ENCODE measurements around the gene STON2. TPM values are rescaled to one million over a fixed set of nuclear protein-coding genes. Genes with fewer than 3 reads are reported as not detected.

STON2 gene
- total RNA-seq, 3 donors from 2014 or later (not counting 1 experiment from before 2014, with no cell fraction given) = 1.7 to 4.8 (median 3.8) TPM

DNA sequence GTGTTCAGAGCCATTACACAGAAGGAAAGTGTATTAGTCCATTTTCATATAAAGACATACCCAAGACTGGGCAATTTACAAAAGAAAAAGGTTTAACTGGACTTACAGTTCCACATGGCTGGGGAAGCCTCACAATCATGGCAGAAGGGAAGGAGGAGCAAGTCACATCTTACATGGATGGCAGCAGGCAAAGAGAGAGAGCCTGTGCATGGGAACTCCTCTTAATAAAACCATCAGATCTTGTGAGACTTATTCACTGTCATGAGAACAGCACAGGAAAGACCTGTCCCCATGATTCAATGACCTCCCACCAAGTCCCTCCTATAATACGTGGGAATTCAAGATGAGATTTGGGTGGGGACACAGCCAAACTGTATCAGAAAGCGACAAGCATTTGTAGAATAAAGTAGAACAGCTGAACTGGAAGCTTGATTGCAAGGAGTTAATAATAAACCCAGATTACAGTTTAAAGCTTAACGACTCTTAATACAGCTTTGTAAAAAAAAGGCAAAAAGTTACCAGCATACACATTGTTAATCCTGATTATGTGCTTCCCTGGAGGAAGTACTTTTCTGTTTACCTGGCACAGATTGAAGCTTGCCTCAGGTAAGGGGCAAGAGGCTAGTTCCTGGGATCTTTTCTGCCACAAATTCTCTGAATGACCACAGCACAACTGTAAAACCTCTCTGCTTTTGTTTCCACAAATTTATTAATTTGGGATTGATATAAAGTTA is 18.1 kb upstream of the STON2 start:
- ATAC-seq = no peak
- H3K27ac Mint-ChIP-seq = no peak overlapping the region
- no peak for DNase-seq
- peaks cover 0 to 5% of the 10 kb centered on the region in 2 donors for H3K4me1 Mint-ChIP-seq
- Histone ChIP-seq H3K27me3 (ENCODE audit: control insufficient read depth, insufficient read depth, low read length) (no peaks in the 10 kb centered on the region), H3K4me1 (ENCODE audit: control insufficient read depth, insufficient read depth, low read length) (peaks cover 6% of the 10 kb centered on the region), H3K4me3 (ENCODE audit: low read length) (no peak overlapping the region), H3K36me3 (ENCODE audit: control insufficient read depth, insufficient read depth, low read length) (no peaks in the 10 kb centered on the region), H3K9me3 (ENCODE audit: control insufficient read depth, insufficient read depth, low read length) (no peaks in the 10 kb centered on the region), H3K27ac (ENCODE audit: low read length) (no peak overlapping the region)
- TF ChIP-seq, protein P1, sequence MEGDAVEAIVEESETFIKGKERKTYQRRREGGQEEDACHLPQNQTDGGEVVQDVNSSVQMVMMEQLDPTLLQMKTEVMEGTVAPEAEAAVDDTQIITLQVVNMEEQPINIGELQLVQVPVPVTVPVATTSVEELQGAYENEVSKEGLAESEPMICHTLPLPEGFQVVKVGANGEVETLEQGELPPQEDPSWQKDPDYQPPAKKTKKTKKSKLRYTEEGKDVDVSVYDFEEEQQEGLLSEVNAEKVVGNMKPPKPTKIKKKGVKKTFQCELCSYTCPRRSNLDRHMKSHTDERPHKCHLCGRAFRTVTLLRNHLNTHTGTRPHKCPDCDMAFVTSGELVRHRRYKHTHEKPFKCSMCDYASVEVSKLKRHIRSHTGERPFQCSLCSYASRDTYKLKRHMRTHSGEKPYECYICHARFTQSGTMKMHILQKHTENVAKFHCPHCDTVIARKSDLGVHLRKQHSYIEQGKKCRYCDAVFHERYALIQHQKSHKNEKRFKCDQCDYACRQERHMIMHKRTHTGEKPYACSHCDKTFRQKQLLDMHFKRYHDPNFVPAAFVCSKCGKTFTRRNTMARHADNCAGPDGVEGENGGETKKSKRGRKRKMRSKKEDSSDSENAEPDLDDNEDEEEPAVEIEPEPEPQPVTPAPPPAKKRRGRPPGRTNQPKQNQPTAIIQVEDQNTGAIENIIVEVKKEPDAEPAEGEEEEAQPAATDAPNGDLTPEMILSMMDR (IDR thresholded peaks at IDR 0.05) = no peak
- no peaks in the 10 kb centered on the region for H3K36me3 Mint-ChIP-seq
- intact Hi-C loops (cut with micrococcal nuclease) = no loop called here
- peaks cover 5 to 6% of the 10 kb centered on the region in 2 donors for H3K27me3 Mint-ChIP-seq (ENCODE audit: low read depth in 2 of 2)
- peaks cover 0 to 2% of the 10 kb centered on the region in 2 donors for H3K9me3 Mint-ChIP-seq
- H3K4me3 Mint-ChIP-seq = no peak overlapping the region
- WGBS (ENCODE audit: insufficient coverage) = 82% methylated on average over 2 of the region's 3 CpGs

GRCh38 chr14:81416981-81417380 is 16.9 kb upstream of the STON2 start:
- no peak overlapping the region for H3K4me3 ChIP-seq (ENCODE audit: low read length)

DNA sequence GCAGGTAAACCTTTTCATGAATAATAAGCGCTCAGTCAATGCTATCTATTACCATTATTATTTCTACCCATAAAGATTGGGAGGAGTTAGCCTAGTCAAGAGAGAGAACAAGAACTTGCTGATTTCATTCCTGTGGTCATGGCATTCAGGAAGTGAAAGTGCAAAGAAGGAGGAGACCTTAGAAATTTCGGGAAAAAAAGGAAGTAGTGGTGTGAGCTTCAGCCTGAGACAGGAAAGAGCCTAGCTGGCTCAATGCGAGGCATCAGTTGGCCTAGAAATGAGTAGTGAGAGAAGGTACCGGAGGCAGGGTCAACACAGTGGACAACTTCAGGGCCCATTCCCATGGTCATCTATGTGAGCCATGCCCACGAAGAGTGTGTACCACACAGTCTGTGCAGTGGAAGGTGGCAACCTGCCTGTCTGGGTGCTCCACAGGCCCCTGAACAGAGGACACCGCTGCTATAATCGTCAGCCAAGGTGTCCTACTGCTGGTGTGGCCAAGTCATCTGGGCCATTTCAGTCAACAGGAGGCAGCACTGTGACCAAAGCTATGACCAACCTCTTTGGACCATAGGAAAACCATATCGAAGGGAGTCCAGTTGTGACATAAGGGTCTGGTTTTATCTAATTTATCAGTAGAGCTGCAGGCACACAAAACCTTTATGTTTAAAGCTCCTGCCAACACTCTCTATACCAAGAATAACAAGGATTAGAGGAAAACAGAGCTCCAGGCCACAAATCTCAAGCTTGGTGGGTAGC is 16.2 kb upstream of the STON2 start:
- peaks cover 0 to 5% of the 10 kb centered on the region in 2 donors for H3K4me1 Mint-ChIP-seq
- H3K27me3 Mint-ChIP-seq (ENCODE audit: low read depth in 2 of 2) = peaks cover 5 to 6% of the 10 kb centered on the region in 2 donors
- H3K36me3 Mint-ChIP-seq = no peaks in the 10 kb centered on the region
- 47% methylated on average over 7 of the region's 8 CpGs for WGBS (ENCODE audit: insufficient coverage)
- Histone ChIP-seq H3K27ac (ENCODE audit: low read length) (no peak overlapping the region), H3K4me3 (ENCODE audit: low read length) (no peak overlapping the region), H3K9me3 (ENCODE audit: control insufficient read depth, insufficient read depth, low read length) (no peaks in the 10 kb centered on the region), H3K36me3 (ENCODE audit: control insufficient read depth, insufficient read depth, low read length) (no peaks in the 10 kb centered on the region), H3K27me3 (ENCODE audit: control insufficient read depth, insufficient read depth, low read length) (no peaks in the 10 kb centered on the region), H3K4me1 (ENCODE audit: control insufficient read depth, insufficient read depth, low read length) (peaks cover 6% of the 10 kb centered on the region)
- no peak overlapping the region for H3K4me3 Mint-ChIP-seq
- intact Hi-C loops (cut with micrococcal nuclease) = no loop called here
- TF ChIP-seq, protein P1 (IDR thresholded peaks at IDR 0.05) = no peak
- DNase-seq = peak in 1 of 2 donors; percentile 10
- H3K27ac Mint-ChIP-seq = no peak overlapping the region
- ATAC-seq = no peak
- H3K9me3 Mint-ChIP-seq = peaks cover 0 to 5% of the 10 kb centered on the region in 2 donors

More at GRCh38 chr14:81416981-81417380, 16.9 kb upstream of the STON2 start:
- Mint-ChIP-seq H3K4me3 (no peak overlapping the region), H3K9me3 (peaks cover 0 to 2% of the 10 kb centered on the region in 2 donors), H3K36me3 (no peaks in the 10 kb centered on the region), H3K27me3 (ENCODE audit: low read depth in 2 of 2) (peaks cover 5 to 6% of the 10 kb centered on the region in 2 donors), H3K27ac (no peak overlapping the region), H3K4me1 (peaks cover 0 to 5% of the 10 kb centered on the region in 2 donors)
- DNase-seq (no peak), ATAC-seq (no peak)
- Histone ChIP-seq H3K4me1 (ENCODE audit: control insufficient read depth, insufficient read depth, low read length) (peaks cover 6% of the 10 kb centered on the region), H3K36me3 (ENCODE audit: control insufficient read depth, insufficient read depth, low read length) (no peaks in the 10 kb centered on the region), H3K27me3 (ENCODE audit: control insufficient read depth, insufficient read depth, low read length) (no peaks in the 10 kb centered on the region), H3K27ac (ENCODE audit: low read length) (no peak overlapping the region), H3K9me3 (ENCODE audit: control insufficient read depth, insufficient read depth, low read length) (no peaks in the 10 kb centered on the region)
- intact Hi-C loops (cut with micrococcal nuclease) = no loop called here
- WGBS (ENCODE audit: insufficient coverage) = 81% methylated on average over 7 of the region's 7 CpGs
- TF ChIP-seq, protein P1 (IDR thresholded peaks at IDR 0.05) = no peak
